Activated CD8-positive, alpha-beta memory T cell treated with anti-CD3 and anti-CD28 coated beads for 36 hours (primary cell): ENCODE results near the gene LDLRAD4. TPM values are rescaled to one million over a fixed set of nuclear protein-coding genes. Genes with fewer than 3 reads are reported as not detected.

Experiments used
- CTCF ChIA-PET: fragments of 350-600 bp; sonication (Branson Sonifier 250); formaldehyde crosslinking; loops from one replicate; lab custom pipeline; 2021; ENCODE audit warnings: antibody characterized with exemption; lab: Charles Lee
- POLR2A ChIA-PET: fragments of 350-600 bp; sonication (Branson Sonifier 250); formaldehyde crosslinking; loops from one replicate; lab custom pipeline; 2021; ENCODE audit warnings: antibody characterized with exemption; lab: Charles Lee
- total RNA-seq, 2 experiments: library from RNA; stranded (reverse); gene quantifications; one replicate each; pipeline ENCODE4 v1.2.3, GENCODE V29; 2021

Gene LDLRAD4
- total RNA-seq, 2 experiments from 2014 or later: 36.8 to 38.3 TPM

GRCh38 chr18:13420969-13421686, 202.6 kb downstream of the LDLRAD4 start:
- ChIA-PET CTCF (no interaction called here), POLR2A (no interaction called here)

DNA sequence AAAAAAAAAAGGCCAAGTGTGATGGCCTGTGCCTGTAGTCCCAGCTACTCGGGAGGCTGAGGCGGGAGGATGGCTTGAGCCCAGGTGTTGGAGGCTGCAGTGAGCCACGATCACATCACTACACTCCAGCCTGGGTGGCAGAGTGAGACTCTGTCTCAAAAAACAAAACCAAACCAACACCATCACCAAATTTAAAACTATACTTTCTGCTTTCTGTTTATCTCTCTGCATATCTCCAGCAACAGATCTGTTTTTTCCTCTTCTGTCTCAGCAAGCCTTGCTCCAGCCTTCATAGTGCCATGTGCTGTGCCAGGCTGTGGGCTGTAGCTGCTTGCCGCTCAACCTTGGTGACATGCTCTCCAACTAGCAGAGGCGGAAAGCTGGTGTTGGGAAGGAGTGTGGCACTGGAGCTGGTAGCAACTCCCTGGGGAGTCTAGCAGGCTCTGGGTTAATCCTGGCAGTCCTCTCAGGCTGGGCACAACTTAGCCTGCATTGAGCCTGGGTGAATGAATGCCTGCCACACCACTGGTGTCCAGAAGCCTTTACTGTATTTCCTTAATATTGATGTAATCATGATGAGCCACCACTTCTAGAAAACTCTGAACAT, 204.1 kb downstream of the LDLRAD4 start:
- POLR2A ChIA-PET: no interaction called here
- CTCF ChIA-PET: no interaction called here

DNA sequence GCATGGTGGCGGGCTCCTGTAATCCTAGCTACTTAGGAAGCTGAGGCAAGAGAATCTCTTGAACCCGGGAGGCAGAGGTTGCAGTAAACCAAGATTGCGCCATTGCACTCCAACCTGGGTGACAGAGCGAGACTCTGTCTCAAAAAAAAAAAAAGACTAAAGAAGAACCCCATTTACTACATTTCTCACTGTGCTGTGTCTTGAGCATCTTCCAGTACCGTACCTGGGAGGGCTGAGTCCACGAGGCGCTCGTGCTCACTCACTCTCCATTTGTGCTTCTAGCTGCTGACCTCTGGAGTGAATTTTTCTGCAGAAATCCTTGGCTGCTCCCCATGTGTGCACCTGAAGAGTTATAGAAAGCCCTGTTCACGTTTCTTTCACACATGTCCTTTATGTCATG, 204.8 kb downstream of the LDLRAD4 start:
- CTCF ChIA-PET: no interaction called here
- POLR2A ChIA-PET: no interaction called here

- CTCF ChIA-PET: no interaction called here
- POLR2A ChIA-PET: no interaction called here
These were observed 205.8 kb downstream of the LDLRAD4 start for GRCh38 chr18:13424363-13424762.

- POLR2A ChIA-PET: no interaction called here
- CTCF ChIA-PET: no interaction called here
These were observed 207.0 kb downstream of the LDLRAD4 start for GRCh38 chr18:13425357-13426091.

DNA sequence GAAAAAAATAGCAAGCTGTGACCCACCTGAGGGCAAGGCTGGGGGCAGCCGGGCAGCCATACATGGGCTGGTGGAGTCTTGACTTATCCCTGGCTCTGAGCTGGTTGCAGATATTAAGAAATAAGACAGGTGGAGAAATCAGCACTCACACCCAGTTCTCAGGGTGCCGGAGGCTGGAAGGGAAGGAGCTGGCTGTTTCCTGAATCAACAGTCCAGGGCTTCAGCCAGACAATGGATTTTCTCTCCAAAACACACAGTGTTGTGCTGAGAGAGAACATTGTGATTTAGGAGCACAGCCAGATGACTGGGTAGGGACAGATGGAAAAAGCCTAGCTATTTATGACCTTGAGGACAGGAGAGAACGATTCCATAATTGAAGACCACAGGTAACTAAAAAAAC, 208.8 kb downstream of the LDLRAD4 start:
- POLR2A ChIA-PET: no interaction called here
- CTCF ChIA-PET: no interaction called here

DNA sequence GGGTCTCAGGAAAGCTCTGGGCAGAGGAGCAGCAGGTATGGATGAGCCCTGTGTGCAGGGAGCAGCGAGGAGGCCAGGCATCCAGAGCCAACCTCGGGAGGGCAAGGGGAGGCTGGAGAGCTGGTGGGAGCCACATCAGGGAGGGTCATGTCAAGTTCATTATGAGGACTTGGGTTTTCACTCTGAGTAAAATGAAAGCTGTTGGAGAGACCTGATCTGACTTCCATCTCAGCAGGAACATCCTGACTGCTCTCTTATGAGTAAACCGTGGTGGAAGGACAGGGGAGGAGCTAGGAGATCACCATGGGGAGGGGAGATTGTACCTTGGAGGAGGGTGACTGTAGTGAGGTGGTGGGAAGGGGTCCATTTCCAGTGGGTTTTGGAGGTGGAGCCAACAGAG, 209.8 kb downstream of the LDLRAD4 start:
- CTCF ChIA-PET: no interaction called here
- POLR2A ChIA-PET: no interaction called here

DNA sequence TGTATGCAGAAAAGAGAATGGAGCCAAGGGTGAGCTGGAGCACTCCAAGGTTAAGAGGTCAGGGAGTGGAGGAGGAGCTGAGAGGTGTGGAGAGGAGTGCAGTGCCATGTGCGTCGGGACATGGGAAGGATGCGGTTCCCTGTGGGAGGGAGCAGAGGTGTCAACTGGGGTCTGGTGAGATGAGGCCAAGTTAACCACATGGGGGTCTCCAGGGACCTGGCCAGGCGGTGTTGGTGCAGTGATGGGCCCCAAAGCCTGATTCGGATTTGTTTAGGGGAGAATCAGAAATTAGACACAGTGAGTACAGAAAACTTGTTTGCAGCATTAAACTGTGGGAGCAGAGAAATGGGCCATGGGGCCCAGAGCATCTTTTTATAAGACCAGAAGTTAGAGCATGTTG, 210.5 kb downstream of the LDLRAD4 start:
- ChIA-PET CTCF (no interaction called here), POLR2A (no interaction called here)

- POLR2A ChIA-PET: no interaction called here
- CTCF ChIA-PET: no interaction called here
These were observed 211.4 kb downstream of the LDLRAD4 start for GRCh38 chr18:13429884-13430510.

DNA sequence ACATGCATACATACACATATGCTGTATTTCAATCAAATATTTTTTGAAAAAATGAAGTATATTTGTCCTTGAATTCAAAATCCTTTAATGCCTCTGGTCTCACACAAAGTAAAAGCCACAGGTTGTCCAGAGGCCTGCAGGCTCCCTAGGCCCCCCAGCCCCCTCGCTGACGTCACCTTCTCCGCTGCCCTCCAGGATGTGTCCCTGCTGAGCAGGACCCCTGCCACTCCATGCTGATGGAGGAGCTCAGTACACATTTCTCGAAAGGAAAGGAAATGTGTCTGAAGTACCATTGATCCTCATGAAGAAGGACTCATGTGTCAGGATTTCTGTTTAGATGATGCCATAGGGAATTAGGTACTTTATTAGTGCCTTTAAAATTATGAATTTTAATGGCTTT, 212.1 kb downstream of the LDLRAD4 start:
- POLR2A ChIA-PET: no interaction called here
- CTCF ChIA-PET: no interaction called here

DNA sequence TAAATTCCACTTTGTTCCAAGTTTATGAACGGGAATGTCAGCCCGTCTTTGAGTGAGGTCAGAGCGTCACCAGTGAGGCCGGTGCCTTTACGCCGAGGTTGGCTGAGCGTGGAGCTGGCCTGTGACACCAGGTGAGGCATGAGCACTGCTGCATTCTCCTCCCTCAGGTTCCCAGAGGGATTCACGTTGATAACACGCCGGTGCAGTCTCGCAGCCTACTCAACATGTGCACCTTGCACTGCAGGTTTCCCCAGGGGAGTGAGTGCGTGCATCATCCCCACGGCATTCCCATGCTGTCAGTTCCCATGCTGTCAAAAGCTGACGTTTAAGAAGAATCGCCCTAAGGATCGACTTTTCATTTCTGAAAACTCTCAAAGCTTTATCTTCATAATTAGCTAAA, 213.3 kb downstream of the LDLRAD4 start:
- POLR2A ChIA-PET: no interaction called here
- CTCF ChIA-PET: no interaction called here

DNA sequence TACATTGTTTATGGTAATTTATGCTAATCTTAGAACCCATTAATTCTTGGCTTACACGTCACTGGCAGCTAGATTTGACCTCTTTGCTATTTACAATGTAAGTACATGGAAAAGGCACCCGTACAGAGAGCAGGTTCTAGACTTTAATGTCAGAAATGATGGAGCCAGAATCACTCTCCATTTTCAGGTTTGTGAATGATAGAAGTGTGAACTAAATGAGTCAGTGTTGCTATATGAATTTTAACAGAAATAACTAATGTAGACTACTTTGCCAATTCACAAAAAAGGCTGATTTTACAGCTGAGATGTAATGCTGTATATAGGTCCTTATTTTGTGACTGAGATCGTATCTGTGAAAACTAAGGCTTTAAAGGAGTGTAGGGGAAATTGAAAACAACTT, 214.6 kb downstream of the LDLRAD4 start:
- ChIA-PET CTCF (no interaction called here), POLR2A (no interaction called here)

DNA sequence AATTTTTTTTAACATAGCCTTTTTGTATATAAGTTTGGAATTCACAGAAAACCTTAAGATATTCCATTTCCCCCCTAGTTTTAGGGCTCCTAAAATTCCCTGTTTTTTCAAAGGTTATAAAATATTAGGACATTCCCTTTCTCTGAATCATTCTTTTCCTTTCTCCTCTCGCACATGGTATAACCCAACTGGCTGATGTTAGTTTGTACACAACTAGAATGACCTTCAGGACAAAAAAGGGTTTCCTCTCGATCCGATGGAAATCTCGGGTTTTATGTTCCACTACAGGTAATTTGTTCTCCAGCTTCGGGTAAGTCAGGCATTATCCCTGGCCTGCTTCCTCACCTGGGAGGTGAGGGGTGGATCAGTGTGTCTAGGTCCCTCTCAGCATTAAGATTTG, 215.1 kb downstream of the LDLRAD4 start:
- ChIA-PET POLR2A (no interaction called here), CTCF (interaction anchor here (0.7 kb wide), 2 partner anchors 137 to 358 kb away, joined by 3 read pairs; no protein-coding TSS in a partner anchor)

DNA sequence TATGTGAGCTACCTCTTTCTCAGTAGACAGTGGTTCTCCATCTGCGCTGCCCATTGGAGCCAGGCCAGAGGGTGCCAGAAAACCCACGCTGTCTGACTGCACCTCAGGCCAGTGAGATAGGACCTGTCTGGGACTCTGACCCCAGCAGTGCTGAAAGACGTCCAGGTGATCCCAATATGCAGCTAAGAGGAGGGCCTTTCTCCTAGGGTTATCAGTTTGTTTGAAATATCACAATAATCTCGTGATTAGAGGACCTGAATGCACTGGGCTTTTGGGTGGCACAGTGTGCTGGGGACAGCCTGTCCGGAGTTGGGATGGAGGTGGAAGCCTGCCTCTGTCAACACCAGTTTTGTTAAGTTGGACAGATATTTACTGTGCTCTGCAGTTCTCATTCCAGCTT, 216.3 kb downstream of the LDLRAD4 start:
- POLR2A ChIA-PET: no interaction called here
- CTCF ChIA-PET: no interaction called here

DNA sequence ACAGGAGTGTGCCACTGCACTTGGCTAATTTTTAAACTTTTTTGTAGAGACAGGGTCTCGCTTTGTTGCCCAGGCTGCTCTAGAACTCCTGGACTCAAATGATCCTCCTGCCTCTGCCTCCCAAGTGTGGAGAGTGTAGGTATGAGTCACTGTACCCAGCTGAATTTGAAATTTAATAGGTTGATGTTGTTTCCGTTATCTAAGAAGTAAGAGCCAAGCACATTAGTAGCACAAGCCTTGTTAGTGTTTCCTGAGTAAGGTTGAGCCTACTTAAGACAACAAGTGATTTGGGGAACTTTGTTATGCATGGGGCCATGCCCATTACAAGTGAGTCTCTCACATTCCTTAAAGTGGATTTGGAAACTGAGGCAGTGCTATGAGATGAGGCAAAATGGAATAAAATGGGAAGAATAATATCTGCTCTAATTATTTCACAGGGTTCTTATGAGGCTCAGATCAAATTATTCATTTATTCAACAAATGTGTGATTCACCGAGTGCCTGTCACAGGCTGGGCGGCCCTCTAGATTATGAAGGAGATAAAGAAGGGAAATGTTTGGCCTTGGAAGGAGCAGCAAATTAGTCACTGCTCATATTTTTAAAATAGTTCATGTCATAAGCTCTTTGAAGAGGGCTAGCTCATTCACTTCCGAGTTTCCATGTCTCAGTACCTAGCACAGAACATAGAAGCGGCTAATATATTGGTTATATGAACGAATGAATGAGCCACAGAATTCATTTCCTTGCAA, 217.2 kb downstream of the LDLRAD4 start:
- ChIA-PET CTCF (no interaction called here), POLR2A (no interaction called here)

DNA sequence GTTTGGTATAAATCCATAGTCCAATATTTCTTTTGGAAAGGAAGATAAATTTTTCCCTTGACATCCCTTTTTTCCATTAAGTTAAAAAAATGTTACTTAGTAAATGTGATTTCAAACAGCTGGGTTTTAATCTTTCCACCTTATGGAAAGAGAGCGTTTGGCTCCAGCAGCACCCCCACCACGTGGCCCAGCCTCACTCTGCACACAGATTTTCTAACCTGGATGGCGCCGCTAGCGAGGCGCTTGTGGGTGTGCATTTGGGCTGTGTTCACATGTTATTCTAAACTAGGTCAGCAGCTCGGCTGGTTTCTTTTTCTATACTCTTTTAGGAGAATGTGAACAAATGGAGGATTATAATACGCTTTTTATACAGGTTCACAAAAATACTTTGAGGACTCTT, 218.0 kb downstream of the LDLRAD4 start:
- CTCF ChIA-PET: no interaction called here

DNA sequence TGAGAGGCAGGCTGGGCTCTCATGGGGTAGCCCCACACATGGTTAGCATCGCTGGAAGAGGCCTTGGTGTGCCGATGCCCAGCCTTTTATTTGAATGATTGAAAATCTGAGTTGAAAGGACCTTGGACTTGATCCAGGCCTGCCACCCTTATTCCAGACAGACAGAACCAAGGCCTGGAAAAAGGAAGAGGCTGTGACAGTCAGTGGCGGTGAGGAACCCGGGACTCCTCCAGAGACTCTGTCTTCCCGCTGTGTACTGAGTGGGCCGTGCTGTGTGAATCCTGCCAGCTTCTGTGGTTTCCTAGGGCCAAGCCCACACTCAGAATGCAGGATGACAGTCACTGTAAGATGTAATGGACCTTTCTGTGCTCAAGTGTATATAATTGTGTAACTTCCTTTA, 218.5 kb downstream of the LDLRAD4 start:
- ChIA-PET POLR2A (no interaction called here), CTCF (no interaction called here)

More for the DNA sequence above, 218.0 kb downstream of the LDLRAD4 start:
- POLR2A ChIA-PET: no interaction called here

GRCh38 chr18:13437796-13438506, 219.4 kb downstream of the LDLRAD4 start:
- CTCF ChIA-PET: no interaction called here
- POLR2A ChIA-PET: no interaction called here

- ChIA-PET CTCF (no interaction called here), POLR2A (no interaction called here)
These were observed 220.0 kb downstream of the LDLRAD4 start for GRCh38 chr18:13438507-13439056.
